ENCODE data around the gene COLQ. TPM values are rescaled to one million over a fixed set of nuclear protein-coding genes. Genes with fewer than 3 reads are reported as not detected.

The COLQ gene
- polyA plus RNA-seq (2013), result 1.9 TPM

DNA sequence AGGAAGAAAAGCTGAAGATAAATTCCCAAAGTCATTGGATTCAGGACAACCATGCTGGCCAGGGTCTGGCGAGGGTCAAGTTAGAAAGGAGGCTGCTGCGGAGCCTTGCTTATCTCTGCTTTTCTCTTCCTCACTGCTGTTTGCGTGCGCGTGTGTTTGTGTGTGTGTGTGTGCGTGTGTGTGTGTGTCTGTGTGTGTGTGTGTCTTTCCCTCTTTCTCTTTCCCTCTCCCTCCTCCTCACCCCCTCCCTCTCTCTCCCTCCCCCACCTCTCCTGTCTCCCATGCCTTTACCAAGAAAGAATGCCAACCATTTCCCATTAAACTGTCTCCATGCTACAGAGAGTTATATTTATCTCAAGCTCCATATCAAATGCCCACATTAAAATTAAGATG, at the start of gene COLQ:
TSS of gene COLQ (minus strand) at position 134 of the 393 bp plus-strand sequence. CDS start at position 53, 81 bp downstream.
- CTCF ChIA-PET, result interaction anchor here (0.6 to 2.3 kb wide), 4 partner anchors 35 to 1222 kb away, joined by 3 to 10 read pairs (median 4); no protein-coding TSS in a partner anchor
- H3K4me3 ChIP-seq (ENCODE audit: control insufficient read depth in 1 of 7, extremely low read depth in 1 of 7, insufficient read depth in 4 of 7, low read depth in 2 of 7, low read length in 6 of 7), result peak within 1 kb of the TSS in 5 of 7 experiments; percentile 19 to 58 (median 37)

DNA sequence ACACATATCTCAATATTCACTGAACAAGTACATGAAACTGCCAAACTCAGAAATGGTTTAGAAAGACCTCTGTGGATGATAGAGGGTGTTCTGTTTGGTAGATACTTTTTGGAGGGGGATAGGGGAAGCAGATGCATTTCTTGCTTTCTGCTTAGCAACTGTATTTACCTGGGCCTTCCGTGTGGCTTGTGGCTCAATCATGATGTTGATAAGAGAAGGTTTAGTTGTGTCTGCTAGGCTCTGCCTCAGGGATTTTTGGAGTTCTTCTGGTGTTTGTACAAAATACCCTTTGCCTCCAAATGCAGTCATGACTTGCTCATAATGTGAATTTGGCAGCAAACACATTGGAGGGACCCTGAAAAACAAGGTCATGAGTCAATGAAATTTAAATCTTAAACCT, 41.7 kb upstream of the COLQ start:
- Histone ChIP-seq H3K4me3 (ENCODE audit: control insufficient read depth in 1 of 7, extremely low read depth in 1 of 7, insufficient read depth in 4 of 7, low read depth in 2 of 7, low read length in 6 of 7) (no peak overlapping the region), H3K4me1 (ENCODE audit: control extremely low read depth in 1 of 4, control insufficient read depth in 4 of 4, insufficient read depth in 4 of 4, low read length in 3 of 4) (no peaks in the 10 kb centered on the region), H3K9me3 (ENCODE audit: control extremely low read depth in 1 of 5, control insufficient read depth in 4 of 5, insufficient read depth in 2 of 5, low read depth in 1 of 5, low read length in 4 of 5) (no peaks in the 10 kb centered on the region), H3K36me3 (ENCODE audit: control insufficient read depth in 4 of 4, insufficient read depth in 4 of 4, low read length in 3 of 4) (peaks cover 24 to 74% (median 43%) of the 10 kb centered on the region in 4 experiments), H3K27me3 (replicated peaks in 2 of 5; ENCODE audit: control insufficient read depth in 4 of 5, insufficient read depth in 5 of 5, low read length in 4 of 5) (no peaks in the 10 kb centered on the region), H3K27ac (ENCODE audit: insufficient read depth in 1 of 2, low read depth in 1 of 2, low read length in 2 of 2, poor library complexity in 1 of 2, severe bottlenecking in 2 of 2) (no peak overlapping the region)
- DNase-seq, result no peak
- CTCF ChIA-PET, result interaction anchor here (1.8 kb wide), 1 partner anchor 10 kb away, joined by 5 read pairs; no protein-coding TSS in a partner anchor
- 100% methylated on average over 1 of the region's 1 CpG for WGBS (ENCODE audit: insufficient coverage)
- POLR2A ChIA-PET, result no interaction called here

More for the DNA sequence above, at the start of gene COLQ:
- H3K27ac ChIP-seq (ENCODE audit: insufficient read depth in 1 of 2, low read depth in 1 of 2, low read length in 2 of 2, poor library complexity in 1 of 2, severe bottlenecking in 2 of 2), result no peak within 1 kb of the TSS
- H3K36me3 ChIP-seq (ENCODE audit: control insufficient read depth in 4 of 4, insufficient read depth in 4 of 4, low read length in 3 of 4), result no peaks in the 10 kb centered on the region
- POLR2A ChIA-PET, result no interaction called here
- H3K9me3 ChIP-seq (ENCODE audit: control extremely low read depth in 1 of 5, control insufficient read depth in 4 of 5, insufficient read depth in 2 of 5, low read depth in 1 of 5, low read length in 4 of 5), result peaks cover 0 to 1% (median 0%) of the 10 kb centered on the region in 5 experiments
- peaks cover 9 to 44% (median 28%) of the 10 kb centered on the region in 4 experiments for H3K4me1 ChIP-seq (ENCODE audit: control extremely low read depth in 1 of 4, control insufficient read depth in 4 of 4, insufficient read depth in 4 of 4, low read length in 3 of 4)
- peak in 1 of 3 donors; percentile 22 for DNase-seq
- no peaks in the 10 kb centered on the region for H3K27me3 ChIP-seq (replicated peaks in 2 of 5; ENCODE audit: control insufficient read depth in 4 of 5, insufficient read depth in 5 of 5, low read length in 4 of 5)
- WGBS (ENCODE audit: insufficient coverage), result no CpG with 5 or more reads among the region's 6 CpGs

DNA sequence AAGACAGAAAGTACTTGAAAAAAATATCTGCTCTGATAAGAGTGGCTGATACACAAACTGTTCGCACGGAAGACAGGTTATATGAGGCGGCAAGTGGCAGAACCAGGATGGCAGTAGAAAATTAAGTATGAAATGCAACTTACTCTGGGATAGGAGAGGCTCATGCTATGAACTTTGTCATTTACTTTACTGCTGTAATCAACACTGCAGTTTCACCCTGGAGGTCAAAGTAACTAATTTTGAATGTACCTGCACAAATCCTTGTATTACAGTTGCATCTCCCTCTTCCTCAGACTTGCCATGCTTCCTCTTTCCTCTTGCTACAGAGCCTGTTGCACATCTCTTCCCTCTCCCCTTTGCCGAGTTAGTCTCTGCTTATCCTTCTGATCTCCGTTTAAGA, 41.1 kb upstream of the COLQ start:
- Histone ChIP-seq H3K4me3 (ENCODE audit: control insufficient read depth in 1 of 7, extremely low read depth in 1 of 7, insufficient read depth in 4 of 7, low read depth in 2 of 7, low read length in 6 of 7) (no peak overlapping the region), H3K36me3 (ENCODE audit: control insufficient read depth in 4 of 4, insufficient read depth in 4 of 4, low read length in 3 of 4) (peaks cover 22 to 68% (median 38%) of the 10 kb centered on the region in 4 experiments), H3K4me1 (ENCODE audit: control extremely low read depth in 1 of 4, control insufficient read depth in 4 of 4, insufficient read depth in 4 of 4, low read length in 3 of 4) (peaks cover 0 to 3% (median 3%) of the 10 kb centered on the region in 4 experiments), H3K9me3 (ENCODE audit: control extremely low read depth in 1 of 5, control insufficient read depth in 4 of 5, insufficient read depth in 2 of 5, low read depth in 1 of 5, low read length in 4 of 5) (no peaks in the 10 kb centered on the region), H3K27me3 (replicated peaks in 2 of 5; ENCODE audit: control insufficient read depth in 4 of 5, insufficient read depth in 5 of 5, low read length in 4 of 5) (no peaks in the 10 kb centered on the region), H3K27ac (ENCODE audit: insufficient read depth in 1 of 2, low read depth in 1 of 2, low read length in 2 of 2, poor library complexity in 1 of 2, severe bottlenecking in 2 of 2) (no peak overlapping the region)
- no peak for DNase-seq
- 100% methylated on average over 4 of the region's 5 CpGs for WGBS (ENCODE audit: insufficient coverage)
- POLR2A ChIA-PET, result no interaction called here
- CTCF ChIA-PET, result interaction anchor here (1.8 kb wide), 1 partner anchor 11 kb away, joined by 5 read pairs; no protein-coding TSS in a partner anchor

DNA sequence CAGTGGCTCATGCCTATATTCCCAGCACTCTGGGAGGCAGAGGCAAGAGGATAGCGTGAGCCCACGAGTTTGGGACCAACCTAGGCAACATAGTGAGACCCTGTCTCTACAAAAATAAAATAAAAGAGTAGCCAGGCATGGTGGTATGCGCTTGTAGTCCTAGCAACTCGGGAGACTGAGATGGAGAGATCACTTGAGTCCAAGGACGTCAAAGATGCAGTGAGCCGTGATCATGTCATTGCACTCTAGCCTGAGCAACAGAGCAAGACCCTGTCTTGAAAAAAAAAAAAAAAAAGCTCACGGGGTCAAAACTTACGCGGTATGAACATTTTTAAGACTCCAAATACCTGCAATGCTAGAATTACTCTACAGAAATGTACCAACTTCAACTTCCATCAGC, 37.1 kb upstream of the COLQ start:
- H3K27ac ChIP-seq (ENCODE audit: insufficient read depth in 1 of 2, low read depth in 1 of 2, low read length in 2 of 2, poor library complexity in 1 of 2, severe bottlenecking in 2 of 2), result no peak overlapping the region
- no peaks in the 10 kb centered on the region for H3K9me3 ChIP-seq (ENCODE audit: control extremely low read depth in 1 of 5, control insufficient read depth in 4 of 5, insufficient read depth in 2 of 5, low read depth in 1 of 5, low read length in 4 of 5)
- H3K4me3 ChIP-seq (ENCODE audit: control insufficient read depth in 1 of 7, extremely low read depth in 1 of 7, insufficient read depth in 4 of 7, low read depth in 2 of 7, low read length in 6 of 7), result no peak overlapping the region
- WGBS (ENCODE audit: insufficient coverage), result 98% methylated on average over 4 of the region's 9 CpGs
- peaks cover 20 to 34% (median 22%) of the 10 kb centered on the region in 4 experiments for H3K36me3 ChIP-seq (ENCODE audit: control insufficient read depth in 4 of 4, insufficient read depth in 4 of 4, low read length in 3 of 4)
- POLR2A ChIA-PET, result no interaction called here
- peaks cover 10 to 18% (median 14%) of the 10 kb centered on the region in 4 experiments for H3K4me1 ChIP-seq (ENCODE audit: control extremely low read depth in 1 of 4, control insufficient read depth in 4 of 4, insufficient read depth in 4 of 4, low read length in 3 of 4)
- CTCF ChIA-PET, result interaction anchor here (0.6 to 3.7 kb wide), 7 partner anchors 10 to 153 kb away, joined by 3 to 18 read pairs (median 4); no protein-coding TSS in a partner anchor
- no peaks in the 10 kb centered on the region for H3K27me3 ChIP-seq (replicated peaks in 2 of 5; ENCODE audit: control insufficient read depth in 4 of 5, insufficient read depth in 5 of 5, low read length in 4 of 5)
- DNase-seq, result no peak

DNA sequence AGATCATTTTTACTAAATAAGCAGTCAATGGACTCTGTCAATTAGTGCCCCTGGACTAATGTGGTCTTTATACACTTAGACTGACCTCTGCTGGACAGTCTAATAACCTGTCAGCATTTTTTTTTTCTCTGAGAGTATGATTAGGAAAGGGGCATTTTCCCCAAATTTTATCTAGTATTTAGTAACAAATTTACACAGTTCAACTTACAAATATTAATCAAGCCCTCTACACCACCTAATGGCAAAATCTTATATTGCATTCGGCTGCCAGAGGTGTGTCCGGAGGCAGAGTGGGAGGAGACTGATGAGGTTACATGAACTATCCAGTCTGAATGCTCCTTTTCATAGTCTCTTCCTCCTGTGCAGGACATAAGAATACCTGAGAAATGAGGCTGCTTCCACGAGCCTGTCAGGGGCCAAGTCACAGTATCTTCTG, 36.0 kb upstream of the COLQ start:
- ChIA-PET CTCF (interaction anchor here (0.7 to 3.7 kb wide), 18 partner anchors 11 to 353 kb away, joined by 3 to 18 read pairs (median 5); partner anchors contain the start of genes COLQ, EAF1 and METTL6), POLR2A (no interaction called here)
- Histone ChIP-seq H3K36me3 (ENCODE audit: control insufficient read depth in 4 of 4, insufficient read depth in 4 of 4, low read length in 3 of 4) (peaks cover 11 to 25% (median 13%) of the 10 kb centered on the region in 4 experiments), H3K27ac (ENCODE audit: insufficient read depth in 1 of 2, low read depth in 1 of 2, low read length in 2 of 2, poor library complexity in 1 of 2, severe bottlenecking in 2 of 2) (no peak overlapping the region), H3K27me3 (replicated peaks in 2 of 5; ENCODE audit: control insufficient read depth in 4 of 5, insufficient read depth in 5 of 5, low read length in 4 of 5) (no peaks in the 10 kb centered on the region), H3K9me3 (ENCODE audit: control extremely low read depth in 1 of 5, control insufficient read depth in 4 of 5, insufficient read depth in 2 of 5, low read depth in 1 of 5, low read length in 4 of 5) (no peaks in the 10 kb centered on the region), H3K4me3 (ENCODE audit: control insufficient read depth in 1 of 7, extremely low read depth in 1 of 7, insufficient read depth in 4 of 7, low read depth in 2 of 7, low read length in 6 of 7) (no peak overlapping the region), H3K4me1 (ENCODE audit: control extremely low read depth in 1 of 4, control insufficient read depth in 4 of 4, insufficient read depth in 4 of 4, low read length in 3 of 4) (peaks cover 10 to 18% (median 14%) of the 10 kb centered on the region in 4 experiments)
- peak; percentile 82 to 91 (median 88) for DNase-seq
- 0% methylated on average over 3 of the region's 3 CpGs for WGBS (ENCODE audit: insufficient coverage)

DNA sequence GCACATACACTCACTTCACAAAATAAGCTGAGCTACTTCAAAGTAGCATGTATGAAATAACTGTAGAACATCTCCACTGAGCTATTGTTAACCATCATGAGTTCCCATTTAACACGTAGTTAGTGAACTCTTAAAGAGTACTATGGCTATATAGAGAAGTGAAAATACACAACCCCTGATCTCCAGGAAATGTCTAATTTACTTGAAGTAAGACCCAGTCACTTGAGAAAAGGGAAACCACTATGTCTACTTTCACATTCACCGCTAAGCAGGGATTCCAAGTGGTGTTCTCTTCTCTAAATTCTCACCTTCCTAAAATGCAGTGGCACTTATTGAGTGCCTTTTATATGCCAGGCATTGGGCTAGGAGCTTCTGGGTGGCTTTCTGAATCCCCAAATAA, 35.0 kb upstream of the COLQ start:
- H3K27ac ChIP-seq (ENCODE audit: insufficient read depth in 1 of 2, low read depth in 1 of 2, low read length in 2 of 2, poor library complexity in 1 of 2, severe bottlenecking in 2 of 2), result peak overlapping the region in 1 of 2 experiments; percentile 19
- CTCF ChIA-PET, result interaction anchor here (0.6 to 3.7 kb wide), 22 partner anchors 8 to 458 kb away, joined by 3 to 18 read pairs (median 4); partner anchors contain the start of genes COLQ, EAF1 and METTL6
- no CpG with 5 or more reads among the region's 2 CpGs for WGBS (ENCODE audit: insufficient coverage)

DNA sequence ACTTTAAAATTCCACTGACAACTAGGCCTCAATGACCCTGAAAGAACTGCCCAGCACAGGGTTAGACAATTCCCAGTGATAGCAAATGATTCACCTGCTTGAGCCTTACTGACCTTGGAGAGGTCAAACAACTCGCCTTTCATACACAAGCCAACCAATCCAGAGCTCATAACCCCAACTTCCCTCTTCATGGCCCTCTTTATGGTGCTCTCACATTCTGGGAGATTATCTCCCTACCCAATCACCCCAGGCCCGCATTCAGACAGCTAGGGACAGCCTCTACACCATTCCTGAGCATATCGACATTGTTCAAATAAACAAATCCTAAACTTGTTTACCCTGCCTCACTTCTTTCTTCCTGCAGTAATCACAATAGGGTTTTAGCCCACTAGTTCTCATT, 32.2 kb upstream of the COLQ start:
- ChIA-PET CTCF (interaction anchor here (1.6 kb wide), 1 partner anchor 11 kb away, joined by 6 read pairs; no protein-coding TSS in a partner anchor), POLR2A (interaction anchor here (0.6 kb wide), 1 partner anchor 105 kb away, joined by 3 read pairs; no protein-coding TSS in a partner anchor)
- Histone ChIP-seq H3K27me3 (replicated peaks in 2 of 5; ENCODE audit: control insufficient read depth in 4 of 5, insufficient read depth in 5 of 5, low read length in 4 of 5) (no peaks in the 10 kb centered on the region), H3K4me3 (ENCODE audit: control insufficient read depth in 1 of 7, extremely low read depth in 1 of 7, insufficient read depth in 4 of 7, low read depth in 2 of 7, low read length in 6 of 7) (no peak overlapping the region), H3K4me1 (ENCODE audit: control extremely low read depth in 1 of 4, control insufficient read depth in 4 of 4, insufficient read depth in 4 of 4, low read length in 3 of 4) (peaks cover 10 to 18% (median 14%) of the 10 kb centered on the region in 4 experiments), H3K36me3 (ENCODE audit: control insufficient read depth in 4 of 4, insufficient read depth in 4 of 4, low read length in 3 of 4) (peaks cover 0 to 6% (median 0%) of the 10 kb centered on the region in 4 experiments), H3K9me3 (ENCODE audit: control extremely low read depth in 1 of 5, control insufficient read depth in 4 of 5, insufficient read depth in 2 of 5, low read depth in 1 of 5, low read length in 4 of 5) (no peaks in the 10 kb centered on the region), H3K27ac (ENCODE audit: insufficient read depth in 1 of 2, low read depth in 1 of 2, low read length in 2 of 2, poor library complexity in 1 of 2, severe bottlenecking in 2 of 2) (no peak overlapping the region)
- no peak for DNase-seq
- WGBS (ENCODE audit: insufficient coverage), result 86% methylated on average over 3 of the region's 3 CpGs

More for the DNA sequence above, 35.0 kb upstream of the COLQ start:
- no peaks in the 10 kb centered on the region for H3K27me3 ChIP-seq (replicated peaks in 2 of 5; ENCODE audit: control insufficient read depth in 4 of 5, insufficient read depth in 5 of 5, low read length in 4 of 5)
- DNase-seq, result peak; percentile 54 to 90 (median 87)
- H3K4me3 ChIP-seq (ENCODE audit: control insufficient read depth in 1 of 7, extremely low read depth in 1 of 7, insufficient read depth in 4 of 7, low read depth in 2 of 7, low read length in 6 of 7), result peak overlapping the region in 3 of 7 experiments; percentile 16 to 47 (median 32)
- no peaks in the 10 kb centered on the region for H3K9me3 ChIP-seq (ENCODE audit: control extremely low read depth in 1 of 5, control insufficient read depth in 4 of 5, insufficient read depth in 2 of 5, low read depth in 1 of 5, low read length in 4 of 5)
- peaks cover 10 to 18% (median 14%) of the 10 kb centered on the region in 4 experiments for H3K4me1 ChIP-seq (ENCODE audit: control extremely low read depth in 1 of 4, control insufficient read depth in 4 of 4, insufficient read depth in 4 of 4, low read length in 3 of 4)
- POLR2A ChIA-PET, result interaction anchor here (1.0 kb wide), 1 partner anchor 36 kb away, joined by 3 read pairs; no protein-coding TSS in a partner anchor
- H3K36me3 ChIP-seq (ENCODE audit: control insufficient read depth in 4 of 4, insufficient read depth in 4 of 4, low read length in 3 of 4), result peaks cover 8 to 15% (median 10%) of the 10 kb centered on the region in 4 experiments
